Panc1 (cell line): ENCODE results near the gene FOXK1. TPM values are rescaled to one million over a fixed set of nuclear protein-coding genes. Genes with fewer than 3 reads are reported as not detected.

Source experiments
- ATAC-seq: fragments of 200-7000 bp; cut with Tn5 transposase; 2 replicates; pipeline ENCODE4 v1.9.1; 2020; ENCODE audit warnings: mild to moderate bottlenecking, moderate library complexity
- BruUV-seq: library from RNA; stranded (reverse); fragments of 400-500 nt; replicated peaks from 2 replicates; lab custom pipeline; 2021; lab: Mats Ljungman, UMichigan
- CTCF ChIA-PET: fragments of 300-600 bp; sonication (Branson Sonifier 250); formaldehyde crosslinking; loops from one replicate; lab custom pipeline; 2022; ENCODE audit warnings: antibody characterized with exemption; lab: Charles Lee
- POLR2A ChIA-PET: fragments of 300-600 bp; sonication (Branson Sonifier 250); formaldehyde crosslinking; loops from one replicate; lab custom pipeline; 2022; ENCODE audit warnings: antibody characterized with exemption; lab: Charles Lee
- DNase-seq: peaks from one replicate; pipeline ENCODE4 v3.0.0-alpha.2; 2010; ENCODE audit warnings: low read depth, low spot score
- H3K27ac ChIP-seq: 2 replicates; pipeline ENCODE4 v1.5.1; 2011; ENCODE audit warnings: mild to moderate bottlenecking, low read length, inconsistent platforms
- H3K27me3 ChIP-seq: fragments of 200-500 bp; sonication (Bioruptor generic); 2 replicates; pipeline ENCODE4 v1.6.0; 2014; ENCODE audit warnings: low read length, inconsistent platforms; ENCODE audit not compliant: control insufficient read depth, insufficient read depth
- H3K36me3 ChIP-seq: fragments of 200-500 bp; sonication (Bioruptor generic); 2 replicates; pipeline ENCODE4 v1.5.1; 2014; ENCODE audit warnings: inconsistent platforms, mild to moderate bottlenecking, low read length, moderate library complexity; ENCODE audit not compliant: control insufficient read depth, insufficient read depth
- H3K4me1 ChIP-seq: 2 replicates; pipeline ENCODE4 v1.5.1; 2011; ENCODE audit warnings: inconsistent platforms, mild to moderate bottlenecking, low read length, moderate library complexity; ENCODE audit not compliant: control insufficient read depth, insufficient read depth
- H3K4me3 ChIP-seq, 2 experiments: 2 replicates each; pipeline ENCODE4 v1.5.1; 2011 to 2012; ENCODE audit warnings: low read depth in 2 of 2, low read length in 2 of 2, mild to moderate bottlenecking in 2 of 2, inconsistent platforms in 1 of 2, moderate library complexity in 1 of 2
- H3K9me3 ChIP-seq: fragments of 200-500 bp; sonication (Bioruptor generic); 2 replicates; pipeline ENCODE4 v1.5.1; 2014; ENCODE audit warnings: low read depth, mild to moderate bottlenecking, inconsistent platforms, low read length, moderate library complexity; ENCODE audit not compliant: control insufficient read depth, insufficient read depth
- POLR2AphosphoS5 ChIP-seq: IDR thresholded peaks from 2 replicates; pipeline ENCODE4 v1.6.1; 2012; ENCODE audit warnings: mild to moderate bottlenecking, low read depth, low read length, moderate library complexity
- SIN3A ChIP-seq: IDR thresholded peaks from 2 replicates; pipeline ENCODE4 v1.6.1; 2012; ENCODE audit warnings: low read depth, mild to moderate bottlenecking, low read length, moderate library complexity, borderline replicate concordance; ENCODE audit not compliant: insufficient read depth
- TCF7L2 ChIP-seq: IDR thresholded peaks from 2 replicates; pipeline ENCODE4 v1.6.1; 2011; ENCODE audit warnings: mild to moderate bottlenecking, low read depth, low read length, inconsistent platforms
- in situ Hi-C: cut with HindIII; loops from 2 replicates; pipeline ENCODE4 v1.10.0; 2016; ENCODE audit warnings: low sequenced_read_pairs, low pct_unique_long_range_greater_than_20kb
- intact Hi-C: fragments of 100-400 bp; cut with micrococcal nuclease; formaldehyde crosslinking; loops from one replicate; pipeline ENCODE4 v1.10.0; 2022; ENCODE audit not compliant: unreplicated experiment
- total RNA-seq: library from RNA; stranded (reverse); gene quantifications from one replicate; pipeline ENCODE4 v1.2.1, GENCODE V29; 2021; ENCODE audit not compliant: unreplicated experiment
- TF ChIP-seq, protein P1 (sequence below): fragments of 450-650 bp; IDR thresholded peaks from 2 replicates; pipeline ENCODE4 v1.5.1; 2017; ENCODE audit warnings: mild to moderate bottlenecking
- TF ChIP-seq, protein P2 (sequence below), 2 experiments: IDR thresholded peaks; 2 replicates each; pipeline ENCODE4 v1.6.1; 2011 to 2012; ENCODE audit warnings: low read depth in 2 of 2, control low read depth in 1 of 2, low read length in 1 of 2, mild to moderate bottlenecking in 1 of 2, moderate library complexity in 1 of 2; ENCODE audit not compliant: insufficient read depth in 1 of 2

The FOXK1 gene
- total RNA-seq, 1 experiment from 2014 or later, result 72.7 TPM

DNA sequence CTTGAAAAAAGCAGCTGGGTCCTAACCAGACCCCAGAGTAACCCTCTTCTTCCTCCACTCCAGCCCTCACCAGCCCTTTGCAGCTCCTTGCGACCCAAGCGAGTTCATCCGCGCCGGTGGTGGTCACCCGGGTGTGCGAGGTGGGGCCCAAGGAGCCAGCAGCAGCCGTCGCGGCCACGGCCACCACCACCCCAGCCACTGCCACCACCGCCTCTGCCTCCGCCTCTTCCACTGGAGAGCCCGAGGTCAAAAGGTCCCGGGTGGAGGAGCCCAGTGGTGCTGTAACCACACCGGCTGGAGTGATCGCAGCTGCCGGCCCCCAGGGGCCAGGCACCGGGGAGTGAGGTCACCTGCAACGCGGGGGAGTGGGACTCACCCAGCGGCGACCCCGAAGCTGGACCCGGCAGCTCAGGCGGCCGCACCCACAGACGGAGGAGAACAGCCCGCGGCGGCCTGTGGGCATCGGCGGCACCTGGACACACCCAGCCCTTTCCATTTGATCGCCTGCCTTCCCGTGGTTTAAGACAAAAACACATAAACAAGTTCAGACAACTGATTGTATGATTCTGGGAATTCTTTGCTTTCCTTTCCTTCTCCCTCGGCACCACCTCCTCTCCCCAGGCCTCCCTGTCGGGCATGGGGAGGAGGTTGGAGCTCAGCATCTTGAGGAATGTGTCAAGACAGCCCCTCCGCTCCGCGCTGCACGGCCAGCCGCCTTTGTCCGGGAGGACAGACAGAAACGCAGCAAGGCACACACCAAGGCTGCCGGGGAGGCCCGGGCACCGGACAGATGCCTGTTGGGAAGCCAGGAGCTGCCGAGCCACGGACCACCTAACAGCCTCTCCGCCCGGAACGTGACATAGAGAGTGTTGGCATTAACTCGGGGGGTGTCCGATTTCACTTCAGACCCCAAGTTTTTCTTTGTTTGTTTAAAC lies 80.3 kb downstream of the FOXK1 start:
- ATAC-seq (no peak), DNase-seq (no peak)
- no peaks in the 10 kb centered on the region for H3K27me3 ChIP-seq
- no peaks in the 10 kb centered on the region for H3K4me1 ChIP-seq
- no TSS peak for BruUV-seq
- H3K9me3 ChIP-seq, result no peaks in the 10 kb centered on the region
- ChIA-PET POLR2A (interaction anchor here (0.6 kb wide), 1 partner anchor 67 kb away, joined by 8 read pairs; no protein-coding TSS in a partner anchor), CTCF (interaction anchor here (0.5 kb wide), 1 partner anchor 84 kb away, joined by 4 read pairs; no protein-coding TSS in a partner anchor)
- peaks cover 21% of the 10 kb centered on the region for H3K36me3 ChIP-seq
- intact Hi-C loops, result no loop called here
- H3K4me3 ChIP-seq, result no peak overlapping the region
- H3K27ac ChIP-seq, result no peak overlapping the region
- in situ Hi-C loops, result no loop called here
- TF ChIP-seq TCF7L2, result no peak
- no peak for TF ChIP-seq SIN3A
- TF ChIP-seq, protein P1, sequence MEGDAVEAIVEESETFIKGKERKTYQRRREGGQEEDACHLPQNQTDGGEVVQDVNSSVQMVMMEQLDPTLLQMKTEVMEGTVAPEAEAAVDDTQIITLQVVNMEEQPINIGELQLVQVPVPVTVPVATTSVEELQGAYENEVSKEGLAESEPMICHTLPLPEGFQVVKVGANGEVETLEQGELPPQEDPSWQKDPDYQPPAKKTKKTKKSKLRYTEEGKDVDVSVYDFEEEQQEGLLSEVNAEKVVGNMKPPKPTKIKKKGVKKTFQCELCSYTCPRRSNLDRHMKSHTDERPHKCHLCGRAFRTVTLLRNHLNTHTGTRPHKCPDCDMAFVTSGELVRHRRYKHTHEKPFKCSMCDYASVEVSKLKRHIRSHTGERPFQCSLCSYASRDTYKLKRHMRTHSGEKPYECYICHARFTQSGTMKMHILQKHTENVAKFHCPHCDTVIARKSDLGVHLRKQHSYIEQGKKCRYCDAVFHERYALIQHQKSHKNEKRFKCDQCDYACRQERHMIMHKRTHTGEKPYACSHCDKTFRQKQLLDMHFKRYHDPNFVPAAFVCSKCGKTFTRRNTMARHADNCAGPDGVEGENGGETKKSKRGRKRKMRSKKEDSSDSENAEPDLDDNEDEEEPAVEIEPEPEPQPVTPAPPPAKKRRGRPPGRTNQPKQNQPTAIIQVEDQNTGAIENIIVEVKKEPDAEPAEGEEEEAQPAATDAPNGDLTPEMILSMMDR, result no peak
- no peak for TF ChIP-seq POLR2AphosphoS5
- TF ChIP-seq, protein P2, sequence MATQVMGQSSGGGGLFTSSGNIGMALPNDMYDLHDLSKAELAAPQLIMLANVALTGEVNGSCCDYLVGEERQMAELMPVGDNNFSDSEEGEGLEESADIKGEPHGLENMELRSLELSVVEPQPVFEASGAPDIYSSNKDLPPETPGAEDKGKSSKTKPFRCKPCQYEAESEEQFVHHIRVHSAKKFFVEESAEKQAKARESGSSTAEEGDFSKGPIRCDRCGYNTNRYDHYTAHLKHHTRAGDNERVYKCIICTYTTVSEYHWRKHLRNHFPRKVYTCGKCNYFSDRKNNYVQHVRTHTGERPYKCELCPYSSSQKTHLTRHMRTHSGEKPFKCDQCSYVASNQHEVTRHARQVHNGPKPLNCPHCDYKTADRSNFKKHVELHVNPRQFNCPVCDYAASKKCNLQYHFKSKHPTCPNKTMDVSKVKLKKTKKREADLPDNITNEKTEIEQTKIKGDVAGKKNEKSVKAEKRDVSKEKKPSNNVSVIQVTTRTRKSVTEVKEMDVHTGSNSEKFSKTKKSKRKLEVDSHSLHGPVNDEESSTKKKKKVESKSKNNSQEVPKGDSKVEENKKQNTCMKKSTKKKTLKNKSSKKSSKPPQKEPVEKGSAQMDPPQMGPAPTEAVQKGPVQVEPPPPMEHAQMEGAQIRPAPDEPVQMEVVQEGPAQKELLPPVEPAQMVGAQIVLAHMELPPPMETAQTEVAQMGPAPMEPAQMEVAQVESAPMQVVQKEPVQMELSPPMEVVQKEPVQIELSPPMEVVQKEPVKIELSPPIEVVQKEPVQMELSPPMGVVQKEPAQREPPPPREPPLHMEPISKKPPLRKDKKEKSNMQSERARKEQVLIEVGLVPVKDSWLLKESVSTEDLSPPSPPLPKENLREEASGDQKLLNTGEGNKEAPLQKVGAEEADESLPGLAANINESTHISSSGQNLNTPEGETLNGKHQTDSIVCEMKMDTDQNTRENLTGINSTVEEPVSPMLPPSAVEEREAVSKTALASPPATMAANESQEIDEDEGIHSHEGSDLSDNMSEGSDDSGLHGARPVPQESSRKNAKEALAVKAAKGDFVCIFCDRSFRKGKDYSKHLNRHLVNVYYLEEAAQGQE (IDR thresholded peaks at IDR 0.05; ENCODE audit: insufficient read depth in 1 of 2, low read depth in 2 of 2, low read length in 1 of 2), result no peak

DNA sequence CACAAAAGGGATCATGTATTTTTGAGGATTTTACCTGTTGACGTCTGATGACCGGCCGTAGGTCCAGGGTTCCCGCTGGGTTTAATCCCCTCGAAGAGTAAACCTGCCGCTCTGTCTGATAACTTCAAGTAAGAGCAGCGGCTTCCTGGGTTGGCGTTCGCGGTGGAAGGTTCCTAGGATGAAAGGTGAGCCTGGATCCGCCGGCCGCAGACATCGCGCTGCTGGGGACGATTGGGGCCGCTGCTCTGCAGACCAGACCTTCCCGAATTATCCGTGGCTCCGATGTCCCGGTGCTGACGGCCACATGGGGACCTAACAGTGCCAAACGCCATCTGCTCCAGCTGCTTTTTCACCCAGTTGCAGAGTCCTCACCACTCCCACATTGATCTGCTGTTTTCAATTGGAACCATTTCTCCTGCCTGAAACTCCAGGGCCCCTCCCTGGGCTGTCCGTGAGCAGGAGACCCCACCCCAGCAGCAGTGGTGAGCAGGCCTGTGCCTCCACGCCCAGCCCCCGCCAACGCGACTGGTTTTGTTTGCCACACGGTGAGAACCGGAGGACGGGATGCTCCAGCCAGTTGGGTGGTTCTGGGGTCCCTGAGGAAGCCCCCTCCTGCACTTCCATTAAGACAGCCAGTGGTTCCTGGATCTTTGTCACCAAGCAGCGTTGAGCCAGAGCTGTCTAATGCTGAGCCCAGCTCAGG lies 81.1 kb downstream of the FOXK1 start:
- no peak for ATAC-seq
- Histone ChIP-seq H3K4me1 (no peaks in the 10 kb centered on the region), H3K36me3 (peaks cover 18% of the 10 kb centered on the region), H3K9me3 (no peaks in the 10 kb centered on the region), H3K4me3 (no peak overlapping the region), H3K27ac (no peak overlapping the region), H3K27me3 (no peaks in the 10 kb centered on the region)
- TF ChIP-seq, protein P1, result no peak
- TF ChIP-seq SIN3A, result no peak
- TF ChIP-seq, protein P2 (IDR thresholded peaks at IDR 0.05; ENCODE audit: insufficient read depth in 1 of 2, low read depth in 2 of 2, low read length in 1 of 2), result no peak
- no peak for TF ChIP-seq TCF7L2
- no peak for TF ChIP-seq POLR2AphosphoS5
- in situ Hi-C loops (no loop called here), intact Hi-C loops (no loop called here)
- CTCF ChIA-PET, result no interaction called here
- no peak for DNase-seq
- POLR2A ChIA-PET, result no interaction called here
- no TSS peak for BruUV-seq
